ENCODE measurements around the gene LAMB4.

Gene LAMB4

GRCh38 chr7:108016841-108017775 lies 113.1 kb downstream of the LAMB4 start:
- H3K9me3 ChIP-seq (ENCODE audit: control insufficient read depth, insufficient read depth, low read length), result no peaks in the 10 kb centered on the region
- no peaks in the 10 kb centered on the region for H3K36me3 ChIP-seq (ENCODE audit: control insufficient read depth, insufficient read depth, low read length)
- H3K27me3 ChIP-seq (ENCODE audit: control insufficient read depth, insufficient read depth, low read length), result no peaks in the 10 kb centered on the region
- no peak overlapping the region for H3K4me3 ChIP-seq (ENCODE audit: low read depth, low read length)
- no peak overlapping the region for H3K9ac ChIP-seq (ENCODE audit: low read depth, low read length)
- H3K4me1 ChIP-seq (ENCODE audit: control insufficient read depth, insufficient read depth, low read length), result no peaks in the 10 kb centered on the region

GRCh38 chr7:108015740-108016139 lies 114.4 kb downstream of the LAMB4 start:
- Histone ChIP-seq H3K36me3 (ENCODE audit: control insufficient read depth, insufficient read depth, low read length) (no peaks in the 10 kb centered on the region), H3K4me1 (ENCODE audit: control insufficient read depth, insufficient read depth, low read length) (no peaks in the 10 kb centered on the region), H3K4me3 (ENCODE audit: low read depth, low read length) (no peak overlapping the region), H3K9ac (ENCODE audit: low read depth, low read length) (no peak overlapping the region), H3K9me3 (ENCODE audit: control insufficient read depth, insufficient read depth, low read length) (no peaks in the 10 kb centered on the region), H3K27me3 (ENCODE audit: control insufficient read depth, insufficient read depth, low read length) (no peaks in the 10 kb centered on the region)

- Histone ChIP-seq H3K4me3 (ENCODE audit: low read depth, low read length) (no peak overlapping the region), H3K4me1 (ENCODE audit: control insufficient read depth, insufficient read depth, low read length) (no peaks in the 10 kb centered on the region), H3K9ac (ENCODE audit: low read depth, low read length) (no peak overlapping the region), H3K36me3 (ENCODE audit: control insufficient read depth, insufficient read depth, low read length) (no peaks in the 10 kb centered on the region), H3K27me3 (ENCODE audit: control insufficient read depth, insufficient read depth, low read length) (no peaks in the 10 kb centered on the region), H3K9me3 (ENCODE audit: control insufficient read depth, insufficient read depth, low read length) (no peaks in the 10 kb centered on the region)
Observed at GRCh38 chr7:108014747-108015682, 115.1 kb downstream of the LAMB4 start.

GRCh38 chr7:108014215-108014614 lies 115.9 kb downstream of the LAMB4 start:
- H3K9me3 ChIP-seq (ENCODE audit: control insufficient read depth, insufficient read depth, low read length), result no peaks in the 10 kb centered on the region
- H3K4me3 ChIP-seq (ENCODE audit: low read depth, low read length), result no peak overlapping the region
- H3K9ac ChIP-seq (ENCODE audit: low read depth, low read length), result no peak overlapping the region
- no peaks in the 10 kb centered on the region for H3K4me1 ChIP-seq (ENCODE audit: control insufficient read depth, insufficient read depth, low read length)
- no peaks in the 10 kb centered on the region for H3K27me3 ChIP-seq (ENCODE audit: control insufficient read depth, insufficient read depth, low read length)
- no peaks in the 10 kb centered on the region for H3K36me3 ChIP-seq (ENCODE audit: control insufficient read depth, insufficient read depth, low read length)

GRCh38 chr7:108012499-108013430 lies 117.4 kb downstream of the LAMB4 start:
- H3K27me3 ChIP-seq (ENCODE audit: control insufficient read depth, insufficient read depth, low read length), result peaks cover 9% of the 10 kb centered on the region
- H3K36me3 ChIP-seq (ENCODE audit: control insufficient read depth, insufficient read depth, low read length), result no peaks in the 10 kb centered on the region
- no peak overlapping the region for H3K4me3 ChIP-seq (ENCODE audit: low read depth, low read length)
- H3K9ac ChIP-seq (ENCODE audit: low read depth, low read length), result no peak overlapping the region
- no peaks in the 10 kb centered on the region for H3K9me3 ChIP-seq (ENCODE audit: control insufficient read depth, insufficient read depth, low read length)
- no peaks in the 10 kb centered on the region for H3K4me1 ChIP-seq (ENCODE audit: control insufficient read depth, insufficient read depth, low read length)

GRCh38 chr7:108010377-108010776 lies 119.8 kb downstream of the LAMB4 start:
- H3K4me3 ChIP-seq (ENCODE audit: low read depth, low read length), result no peak overlapping the region
- H3K9me3 ChIP-seq (ENCODE audit: control insufficient read depth, insufficient read depth, low read length), result no peaks in the 10 kb centered on the region
- peaks cover 33% of the 10 kb centered on the region for H3K27me3 ChIP-seq (ENCODE audit: control insufficient read depth, insufficient read depth, low read length)
- H3K4me1 ChIP-seq (ENCODE audit: control insufficient read depth, insufficient read depth, low read length), result no peaks in the 10 kb centered on the region
- H3K9ac ChIP-seq (ENCODE audit: low read depth, low read length), result no peak overlapping the region
- H3K36me3 ChIP-seq (ENCODE audit: control insufficient read depth, insufficient read depth, low read length), result no peaks in the 10 kb centered on the region

GRCh38 chr7:108009873-108010272 lies 120.3 kb downstream of the LAMB4 start:
- Histone ChIP-seq H3K4me3 (ENCODE audit: low read depth, low read length) (no peak overlapping the region), H3K9me3 (ENCODE audit: control insufficient read depth, insufficient read depth, low read length) (no peaks in the 10 kb centered on the region), H3K4me1 (ENCODE audit: control insufficient read depth, insufficient read depth, low read length) (no peaks in the 10 kb centered on the region), H3K27me3 (ENCODE audit: control insufficient read depth, insufficient read depth, low read length) (peaks cover 38% of the 10 kb centered on the region), H3K9ac (ENCODE audit: low read depth, low read length) (no peak overlapping the region), H3K36me3 (ENCODE audit: control insufficient read depth, insufficient read depth, low read length) (no peaks in the 10 kb centered on the region)

GRCh38 chr7:108008827-108009226 lies 121.3 kb downstream of the LAMB4 start:
- Histone ChIP-seq H3K9me3 (ENCODE audit: control insufficient read depth, insufficient read depth, low read length) (no peaks in the 10 kb centered on the region), H3K4me3 (ENCODE audit: low read depth, low read length) (no peak overlapping the region), H3K9ac (ENCODE audit: low read depth, low read length) (no peak overlapping the region), H3K36me3 (ENCODE audit: control insufficient read depth, insufficient read depth, low read length) (no peaks in the 10 kb centered on the region), H3K27me3 (ENCODE audit: control insufficient read depth, insufficient read depth, low read length) (peaks cover 48% of the 10 kb centered on the region), H3K4me1 (ENCODE audit: control insufficient read depth, insufficient read depth, low read length) (peaks cover 6% of the 10 kb centered on the region)

- H3K4me3 ChIP-seq (ENCODE audit: low read depth, low read length), result no peak overlapping the region
- no peaks in the 10 kb centered on the region for H3K9me3 ChIP-seq (ENCODE audit: control insufficient read depth, insufficient read depth, low read length)
- H3K9ac ChIP-seq (ENCODE audit: low read depth, low read length), result no peak overlapping the region
- H3K36me3 ChIP-seq (ENCODE audit: control insufficient read depth, insufficient read depth, low read length), result no peaks in the 10 kb centered on the region
- peaks cover 6% of the 10 kb centered on the region for H3K4me1 ChIP-seq (ENCODE audit: control insufficient read depth, insufficient read depth, low read length)
- H3K27me3 ChIP-seq (ENCODE audit: control insufficient read depth, insufficient read depth, low read length), result peaks cover 54% of the 10 kb centered on the region
Observed at GRCh38 chr7:108008240-108008639, 121.9 kb downstream of the LAMB4 start.

- H3K27me3 ChIP-seq (ENCODE audit: control insufficient read depth, insufficient read depth, low read length), result peaks cover 54% of the 10 kb centered on the region
- H3K36me3 ChIP-seq (ENCODE audit: control insufficient read depth, insufficient read depth, low read length), result no peaks in the 10 kb centered on the region
- H3K4me3 ChIP-seq (ENCODE audit: low read depth, low read length), result no peak overlapping the region
- H3K9ac ChIP-seq (ENCODE audit: low read depth, low read length), result no peak overlapping the region
- H3K4me1 ChIP-seq (ENCODE audit: control insufficient read depth, insufficient read depth, low read length), result peaks cover 6% of the 10 kb centered on the region
- no peaks in the 10 kb centered on the region for H3K9me3 ChIP-seq (ENCODE audit: control insufficient read depth, insufficient read depth, low read length)
Observed at GRCh38 chr7:108007762-108008161, 122.4 kb downstream of the LAMB4 start.

GRCh38 chr7:108007261-108007660 lies 122.9 kb downstream of the LAMB4 start:
- no peak overlapping the region for H3K9ac ChIP-seq (ENCODE audit: low read depth, low read length)
- H3K4me1 ChIP-seq (ENCODE audit: control insufficient read depth, insufficient read depth, low read length), result peaks cover 6% of the 10 kb centered on the region
- no peaks in the 10 kb centered on the region for H3K9me3 ChIP-seq (ENCODE audit: control insufficient read depth, insufficient read depth, low read length)
- H3K4me3 ChIP-seq (ENCODE audit: low read depth, low read length), result no peak overlapping the region
- H3K27me3 ChIP-seq (ENCODE audit: control insufficient read depth, insufficient read depth, low read length), result peaks cover 54% of the 10 kb centered on the region
- no peaks in the 10 kb centered on the region for H3K36me3 ChIP-seq (ENCODE audit: control insufficient read depth, insufficient read depth, low read length)
